Astrocyte of the cerebellum (primary cell): Measurements from ENCODE around the gene PTPN11.
"Not testable (repeated sequence)": the region's sequence is repeated elsewhere in the genome, so short reads cannot be mapped to it uniquely, and the experiment has no call there.

Experiments
- DNase-seq: peaks from one replicate; pipeline ENCODE4 v3.0.0-alpha.2; 2011; ENCODE audit warnings: low read depth
- H3K4me3 ChIP-seq: 2 replicates; pipeline ENCODE4 v1.5.1; 2011; ENCODE audit warnings: mild to moderate bottlenecking, low read depth, low read length, moderate library complexity
- CTCF ChIP-seq: IDR thresholded peaks from 2 replicates; pipeline ENCODE4 v1.5.1; 2012; ENCODE audit warnings: low read length, low read depth, moderate library complexity, mild to moderate bottlenecking; ENCODE audit errors: missing control alignments
- in situ Hi-C: cut with HindIII; loops from 2 replicates; pipeline ENCODE4 v1.10.0; 2017; ENCODE audit warnings: low sequenced_read_pairs

Gene PTPN11

GRCh38 chr12:112433551-112433950 is 14.8 kb downstream of the PTPN11 start:
- no peak overlapping the region for H3K4me3 ChIP-seq
- DNase-seq = no peak
- in situ Hi-C loops = no loop called here
- no peak for TF ChIP-seq CTCF

GRCh38 chr12:112438645-112439044 is 19.9 kb downstream of the PTPN11 start:
- H3K4me3 ChIP-seq, in situ Hi-C loops, DNase-seq: not testable (repeated sequence)

GRCh38 chr12:112439769-112440168 is 21.0 kb downstream of the PTPN11 start:
- no peak overlapping the region for H3K4me3 ChIP-seq
- no peak for TF ChIP-seq CTCF
- no peak for DNase-seq
- in situ Hi-C loops = no loop called here

GRCh38 chr12:112440653-112441052 is 21.9 kb downstream of the PTPN11 start:
- H3K4me3 ChIP-seq, in situ Hi-C loops, DNase-seq: not testable (repeated sequence)

- in situ Hi-C loops = no loop called here
- DNase-seq = no peak
- H3K4me3 ChIP-seq = no peak overlapping the region
- no peak for TF ChIP-seq CTCF
Observed at GRCh38 chr12:112443916-112444315, 25.2 kb downstream of the PTPN11 start.

- in situ Hi-C loops = no loop called here
- no peak for TF ChIP-seq CTCF
Observed at GRCh38 chr12:112446008-112446725, 27.4 kb downstream of the PTPN11 start.

GRCh38 chr12:112447106-112447505 is 28.4 kb downstream of the PTPN11 start:
- no peak overlapping the region for H3K4me3 ChIP-seq
- no peak for TF ChIP-seq CTCF
- no peak for DNase-seq
- in situ Hi-C loops = no loop called here

More at GRCh38 chr12:112446008-112446725, 27.4 kb downstream of the PTPN11 start:
- H3K4me3 ChIP-seq = no peak overlapping the region
- no peak for DNase-seq

GRCh38 chr12:112448165-112448564 is 29.4 kb downstream of the PTPN11 start:
- DNase-seq = not testable (repeated sequence)

More at GRCh38 chr12:112448165-112448564, 29.4 kb downstream of the PTPN11 start:
- in situ Hi-C loops, H3K4me3 ChIP-seq: not testable (repeated sequence)
